H1 (cell line): ENCODE results near the gene MAP3K14. TPM values are rescaled to one million over a fixed set of nuclear protein-coding genes. Genes with fewer than 3 reads are reported as not detected.

Experiments used
- BCL11A ChIP-seq, 2 experiments: IDR thresholded peaks; one replicate each; pipeline ENCODE4 v1.6.1; 2011; ENCODE audit warnings: low read depth in 2 of 2, low read length in 2 of 2, mild to moderate bottlenecking in 2 of 2
- FOSL1 ChIP-seq: IDR thresholded peaks from 2 replicates; pipeline ENCODE4 v1.6.1; 2011; ENCODE audit warnings: mild to moderate bottlenecking, low read depth, low read length, moderate library complexity; ENCODE audit not compliant: insufficient read depth
- KDM1A ChIP-seq: fragments of 200-600, 300-600 bp; sonication (generic); IDR thresholded peaks from 2 replicates; pipeline ENCODE4 v1.7.1; 2016; ENCODE audit warnings: mild to moderate bottlenecking, low read length, borderline replicate concordance
- polyA plus RNA-seq, 7 experiments: library from polyadenylated mRNA; depleted of rRNA in 3 of 7; stranded (reverse) in 5 of 7; unstranded in 2 of 7; fragments of >200 nt in 5 of 7; fragments of 200-250 nt in 2 of 7; gene quantifications; 1 replicate in 5 of 7; 2 replicates in 1 of 7; 4 replicates in 1 of 7; pipeline versions ENCODE4 v1.2.1 to v1.2.3, GENCODE V29; 2011 to 2013; ENCODE audit warnings: missing spikeins in 2 of 7, mixed read lengths in 2 of 7
- total RNA-seq: library from RNA; stranded (reverse); fragmentation: NEBNext Ultra II Directional; extraction: Animal tissue kit (Norgen Biotek cat#: 25700); gene quantifications from 2 replicates; pipeline ENCODE4 v1.2.1, GENCODE V29; 2021

The MAP3K14 gene
- total and polyA plus RNA-seq, 2 of the 8 experiments (the other 6 are each of a cell fraction or from before 2014, with no cell fraction given), result 5.2 to 6.1 TPM

- TF ChIP-seq FOSL1, result no peak
- TF ChIP-seq KDM1A, result no peak
- no peak for TF ChIP-seq BCL11A (IDR thresholded peaks at IDR 0.05; ENCODE audit: low read depth in 2 of 2, low read length in 2 of 2)
Observed at GRCh38 chr17:45363498-45363897, 46.7 kb upstream of the MAP3K14 start (continued).
